Prostate gland (tissue), 2 donors: ENCODE results near the gene SMPDL3A. TPM values are rescaled to one million over a fixed set of nuclear protein-coding genes. Genes with fewer than 3 reads are reported as not detected.
"Not testable (repeated sequence)": the region's sequence is repeated elsewhere in the genome, so short reads cannot be mapped to it uniquely, and the experiment has no call there.

Source experiments
- DNase-seq: peaks from one replicate; pipeline ENCODE4 v3.0.0-alpha.2; 2019; ENCODE audit warnings: low spot score
- H3K27ac ChIP-seq, 2 donors: fragments of 200-600 bp; sonication (generic); 2 replicates each; pipeline ENCODE4 v1.5.1; 2017 to 2019
- H3K27me3 ChIP-seq: fragments of 200-600 bp; sonication (generic); replicated peaks from 2 replicates; pipeline ENCODE4 v1.5.1; 2019; ENCODE audit not compliant: insufficient read depth
- H3K36me3 ChIP-seq, 2 donors: fragments of 200-600 bp; sonication (generic); 1 replicate in 1 of 2; 2 replicates in 1 of 2; pipeline versions ENCODE4 v1.5.1 to v1.8.1; 2017 to 2019
- H3K4me1 ChIP-seq: fragments of 200-600 bp; sonication (generic); replicated peaks from 2 replicates; pipeline ENCODE4 v1.5.1; 2019
- H3K4me3 ChIP-seq, 2 donors: fragments of 200-600 bp; sonication (generic); 2 replicates each; pipeline ENCODE4 v1.5.1; 2017 to 2019
- H3K9me3 ChIP-seq: fragments of 200-600 bp; sonication (generic); 2 replicates; pipeline ENCODE4 v1.5.1; 2017
- CTCF ChIP-seq, 4 experiments: fragments of 200-600 bp in 2 of 4; fragments of 450-650 bp in 2 of 4; sonication (generic) in 2 of 4; IDR thresholded peaks; 1 replicate in 3 of 4; 2 replicates in 1 of 4; pipeline ENCODE4 v1.5.1; 2016 to 2019; ENCODE audit warnings: antibody characterized with exemption in 4 of 4, mild to moderate bottlenecking in 2 of 4, moderate library complexity in 2 of 4
- POLR2A ChIP-seq: fragments of 450-650 bp; IDR thresholded peaks from one replicate; pipeline ENCODE4 v1.6.1; 2016; ENCODE audit warnings: antibody characterized with exemption, mild to moderate bottlenecking
- POLR2AphosphoS5 ChIP-seq: sonication (generic); formaldehyde crosslinking; IDR thresholded peaks from one replicate; pipeline ENCODE4 v1.6.1; 2017; ENCODE audit warnings: antibody characterized with exemption
- WGBS: methylation state at CpG from one replicate; pipeline ENCODE4 v1.1.5; 2018; 5-methylcytosine and 5-hydroxymethylcytosine counted together
- intact Hi-C: fragments of 100-400 bp; cut with DNase I; formaldehyde crosslinking; loops from one replicate; pipeline ENCODE4 v1.14.2; 2022
- total RNA-seq, 2 donors: library from RNA; depleted of rRNA; stranded (reverse); fragments of >200 nt; gene quantifications; one replicate each; pipeline ENCODE4 v1.1.0, GENCODE V29; 2016

Gene SMPDL3A
- total RNA-seq, 2 donors from 2014 or later = 7.6 to 30.7 TPM

- no peaks in the 10 kb centered on the region for H3K36me3 ChIP-seq
- no peak for DNase-seq
- 91% methylated on average over 9 of the region's 9 CpGs for WGBS
- intact Hi-C loops = no loop called here
- H3K4me3 ChIP-seq = no peak overlapping the region
- no peak for TF ChIP-seq POLR2AphosphoS5
- no peak for TF ChIP-seq CTCF (IDR thresholded peaks at IDR 0.05)
- TF ChIP-seq POLR2A = no peak
- no peaks in the 10 kb centered on the region for H3K27me3 ChIP-seq
- H3K27ac ChIP-seq = no peak overlapping the region
- no peaks in the 10 kb centered on the region for H3K4me1 ChIP-seq
- H3K9me3 ChIP-seq = no peaks in the 10 kb centered on the region
Observed at GRCh38 chr6:122746688-122747087, 42.4 kb upstream of the SMPDL3A start.

GRCh38 chr6:122747573-122747972 lies 41.5 kb upstream of the SMPDL3A start:
- no peaks in the 10 kb centered on the region for H3K36me3 ChIP-seq
- TF ChIP-seq POLR2AphosphoS5 (no peak), CTCF (IDR thresholded peaks at IDR 0.05) (no peak), POLR2A (no peak)
- H3K27me3 ChIP-seq = no peaks in the 10 kb centered on the region
- H3K9me3 ChIP-seq = no peaks in the 10 kb centered on the region
- H3K4me3 ChIP-seq = no peak overlapping the region
- no peak for DNase-seq
- over 99% methylated on average over 10 of the region's 10 CpGs for WGBS
- no peak overlapping the region for H3K27ac ChIP-seq
- no peaks in the 10 kb centered on the region for H3K4me1 ChIP-seq
- intact Hi-C loops = no loop called here

- H3K4me3 ChIP-seq, H3K9me3 ChIP-seq, H3K27ac ChIP-seq, H3K36me3 ChIP-seq, DNase-seq, H3K4me1 ChIP-seq, H3K27me3 ChIP-seq, intact Hi-C loops: not testable (repeated sequence)
- WGBS = 66% methylated on average over 5 of the region's 5 CpGs
Observed at GRCh38 chr6:122748945-122749344, 40.1 kb upstream of the SMPDL3A start.

- no peaks in the 10 kb centered on the region for H3K27me3 ChIP-seq
- intact Hi-C loops = no loop called here
- TF ChIP-seq CTCF (IDR thresholded peaks at IDR 0.05) (no peak), POLR2AphosphoS5 (no peak), POLR2A (no peak)
- no peak overlapping the region for H3K27ac ChIP-seq
- H3K36me3 ChIP-seq = no peaks in the 10 kb centered on the region
- no peak overlapping the region for H3K4me3 ChIP-seq
- H3K4me1 ChIP-seq = no peaks in the 10 kb centered on the region
- DNase-seq = no peak
- 62% methylated on average over 4 of the region's 4 CpGs for WGBS
- H3K9me3 ChIP-seq = no peaks in the 10 kb centered on the region
Observed at GRCh38 chr6:122749451-122750050, 39.5 kb upstream of the SMPDL3A start.

GRCh38 chr6:122751326-122751725 lies 37.7 kb upstream of the SMPDL3A start:
- intact Hi-C loops = no loop called here

More at GRCh38 chr6:122751326-122751725, 37.7 kb upstream of the SMPDL3A start:
- no peak for DNase-seq
- H3K27ac ChIP-seq = no peak overlapping the region
- H3K4me3 ChIP-seq = no peak overlapping the region
- H3K27me3 ChIP-seq = no peaks in the 10 kb centered on the region
- H3K9me3 ChIP-seq = no peaks in the 10 kb centered on the region
- TF ChIP-seq POLR2AphosphoS5 (no peak), CTCF (IDR thresholded peaks at IDR 0.05) (no peak), POLR2A (no peak)
- WGBS = 75% methylated on average over 3 of the region's 3 CpGs
- no peaks in the 10 kb centered on the region for H3K4me1 ChIP-seq
- H3K36me3 ChIP-seq = no peaks in the 10 kb centered on the region
